ENCODE measurements around the gene HYDIN. TPM values are rescaled to one million over a fixed set of nuclear protein-coding genes. Genes with fewer than 3 reads are reported as not detected.

The HYDIN gene
- total RNA-seq, 1 experiment from 2014 or later = not detected

GRCh38 chr16:71225145-71225544 is 5.4 kb downstream of the HYDIN start:
- no peak for TF ChIP-seq RAD21 (IDR thresholded peaks at IDR 0.05; ENCODE audit: low read depth)
- no peak for TF ChIP-seq POLR2A (IDR thresholded peaks at IDR 0.05; ENCODE audit: borderline replicate concordance, extremely low read depth, insufficient read depth, insufficient read length)
- TF ChIP-seq POLR2AphosphoS5 (IDR thresholded peaks at IDR 0.05; ENCODE audit: low read depth, low read length) = no peak
- no peak for TF ChIP-seq CEBPB (IDR thresholded peaks at IDR 0.05; ENCODE audit: low read depth)
- no peak for TF ChIP-seq SRF (IDR thresholded peaks at IDR 0.05; ENCODE audit: low read depth)
- Histone ChIP-seq H3K9me2 (ENCODE audit: insufficient read depth) (no peaks in the 10 kb centered on the region), H3K79me2 (ENCODE audit: insufficient read depth, low read length) (no peaks in the 10 kb centered on the region), H3K27me3 (ENCODE audit: insufficient read depth, low read length) (peaks cover 6% of the 10 kb centered on the region), H3K9me3 (ENCODE audit: control insufficient read depth in 1 of 2, insufficient read depth in 1 of 2, low read depth in 1 of 2, low read length in 2 of 2) (peaks cover 11 to 13% of the 10 kb centered on the region in 2 experiments; a peak in 2 of 4 replicates), H3K4me1 (ENCODE audit: control insufficient read depth in 1 of 2, insufficient read depth in 2 of 2, low read length in 2 of 2) (no peaks in the 10 kb centered on the region), H3K4me2 (ENCODE audit: low read length) (no peak overlapping the region), H2AFZ (ENCODE audit: low read depth, low read length, poor library complexity, severe bottlenecking) (no peak overlapping the region), H3K36me3 (ENCODE audit: control insufficient read depth in 1 of 2, insufficient read depth in 2 of 2, low read length in 2 of 2) (no peaks in the 10 kb centered on the region), H3K4me3 (replicated peaks in 1 of 2; ENCODE audit: low read depth in 1 of 2, low read length in 2 of 2) (no peak overlapping the region), H3K27ac (ENCODE audit: low read depth, low read length) (no peak overlapping the region), H3K9ac (ENCODE audit: low read length) (no peak overlapping the region), H4K20me1 (ENCODE audit: insufficient read depth) (no peaks in the 10 kb centered on the region)
- no peak for ATAC-seq
- no TSS peak for BruUV-seq (replicated peaks)
- ChIA-PET POLR2A (no interaction called here), RAD21 (ENCODE audit: low non-redundant PET in 1 of 2, low total read pairs in 2 of 2, uncharacterized antibody in 2 of 2, unreplicated experiment in 2 of 2) (no interaction called here), CTCF (no interaction called here)
- no peak for DNase-seq (ENCODE audit: low read depth, low spot score)
- intact Hi-C loops (cut with micrococcal nuclease) = no loop called here

- H2AFZ ChIP-seq (ENCODE audit: low read depth, low read length, poor library complexity, severe bottlenecking) = no peak overlapping the region
- H3K79me2 ChIP-seq (ENCODE audit: insufficient read depth, low read length) = no peaks in the 10 kb centered on the region
- H3K4me3 ChIP-seq (replicated peaks in 1 of 2; ENCODE audit: low read depth in 1 of 2, low read length in 2 of 2) = no peak overlapping the region
- no peaks in the 10 kb centered on the region for H4K20me1 ChIP-seq (ENCODE audit: insufficient read depth)
- no peaks in the 10 kb centered on the region for H3K9me3 ChIP-seq (ENCODE audit: control insufficient read depth in 1 of 2, insufficient read depth in 1 of 2, low read depth in 1 of 2, low read length in 2 of 2)
- intact Hi-C loops (cut with micrococcal nuclease) = loop anchor here (5.0 kb wide), 1 partner anchor 94 kb away; no protein-coding TSS in a partner anchor
- no TSS peak for BruUV-seq (replicated peaks)
- ChIA-PET CTCF (interaction anchor here (1.5 kb wide), 1 partner anchor 93 kb away, joined by 3 read pairs; no protein-coding TSS in a partner anchor), POLR2A (no interaction called here), RAD21 (ENCODE audit: low non-redundant PET in 1 of 2, low total read pairs in 2 of 2, uncharacterized antibody in 2 of 2, unreplicated experiment in 2 of 2) (interaction anchor here in 1 of 2 experiments (0.7 kb wide), 1 partner anchor 148 kb away, joined by 4 read pairs; no protein-coding TSS in a partner anchor)
- ATAC-seq (no peak), DNase-seq (ENCODE audit: low read depth, low spot score) (no peak)
- no peak overlapping the region for H3K9ac ChIP-seq (ENCODE audit: low read length)
- no peaks in the 10 kb centered on the region for H3K36me3 ChIP-seq (ENCODE audit: control insufficient read depth in 1 of 2, insufficient read depth in 2 of 2, low read length in 2 of 2)
- no peak overlapping the region for H3K4me2 ChIP-seq (ENCODE audit: low read length)
- no peak overlapping the region for H3K27ac ChIP-seq (ENCODE audit: low read depth, low read length)
- peaks cover 30% of the 10 kb centered on the region for H3K27me3 ChIP-seq (ENCODE audit: insufficient read depth, low read length)
- no peaks in the 10 kb centered on the region for H3K9me2 ChIP-seq (ENCODE audit: insufficient read depth)
- H3K4me1 ChIP-seq (ENCODE audit: control insufficient read depth in 1 of 2, insufficient read depth in 2 of 2, low read length in 2 of 2) = no peaks in the 10 kb centered on the region
- TF ChIP-seq MAX (IDR thresholded peaks at IDR 0.05) (no peak), EZH2 (IDR thresholded peaks at IDR 0.05) (no peak), SRF (IDR thresholded peaks at IDR 0.05; ENCODE audit: low read depth) (no peak), YY1 (IDR thresholded peaks at IDR 0.05; ENCODE audit: extremely low read depth, insufficient replicate concordance, low read depth, low read length) (no peak), SIN3A (IDR thresholded peaks at IDR 0.05; ENCODE audit: low read depth) (no peak), RAD21 (IDR thresholded peaks at IDR 0.05; ENCODE audit: low read depth) (no peak), ELF1 (IDR thresholded peaks at IDR 0.05; ENCODE audit: borderline replicate concordance, low read depth) (no peak), EZH2phosphoT487 (IDR thresholded peaks at IDR 0.05; ENCODE audit: borderline replicate concordance) (no peak), EGR1 (IDR thresholded peaks at IDR 0.05; ENCODE audit: low read depth) (no peak), FOSL1 (IDR thresholded peaks at IDR 0.05; ENCODE audit: low read depth) (no peak), REST (IDR thresholded peaks at IDR 0.05; ENCODE audit: low read depth) (no peak), POLR2AphosphoS5 (IDR thresholded peaks at IDR 0.05; ENCODE audit: low read depth, low read length) (no peak)
- TF ChIP-seq, protein P1, sequence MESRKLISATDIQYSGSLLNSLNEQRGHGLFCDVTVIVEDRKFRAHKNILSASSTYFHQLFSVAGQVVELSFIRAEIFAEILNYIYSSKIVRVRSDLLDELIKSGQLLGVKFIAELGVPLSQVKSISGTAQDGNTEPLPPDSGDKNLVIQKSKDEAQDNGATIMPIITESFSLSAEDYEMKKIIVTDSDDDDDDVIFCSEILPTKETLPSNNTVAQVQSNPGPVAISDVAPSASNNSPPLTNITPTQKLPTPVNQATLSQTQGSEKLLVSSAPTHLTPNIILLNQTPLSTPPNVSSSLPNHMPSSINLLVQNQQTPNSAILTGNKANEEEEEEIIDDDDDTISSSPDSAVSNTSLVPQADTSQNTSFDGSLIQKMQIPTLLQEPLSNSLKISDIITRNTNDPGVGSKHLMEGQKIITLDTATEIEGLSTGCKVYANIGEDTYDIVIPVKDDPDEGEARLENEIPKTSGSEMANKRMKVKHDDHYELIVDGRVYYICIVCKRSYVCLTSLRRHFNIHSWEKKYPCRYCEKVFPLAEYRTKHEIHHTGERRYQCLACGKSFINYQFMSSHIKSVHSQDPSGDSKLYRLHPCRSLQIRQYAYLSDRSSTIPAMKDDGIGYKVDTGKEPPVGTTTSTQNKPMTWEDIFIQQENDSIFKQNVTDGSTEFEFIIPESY (IDR thresholded peaks at IDR 0.05; ENCODE audit: extremely low read depth, insufficient replicate concordance, low read length) = no peak
These were observed 12.1 kb downstream of the HYDIN start for GRCh38 chr16:71218306-71218963.
